GM21423 (cell line): ENCODE results near the gene GALK1.
"Not testable (repeated sequence)": the region's sequence is repeated elsewhere in the genome, so short reads cannot be mapped to it uniquely, and the experiment has no call there.

Experiments used
- ATAC-seq: cut with Tn5 transposase; IDR thresholded peaks from one replicate; pipeline ENCODE4 v1.9.1; 2021; ENCODE audit warnings: mild to moderate bottlenecking, moderate library complexity; ENCODE audit not compliant: unreplicated experiment

GALK1 gene

DNA sequence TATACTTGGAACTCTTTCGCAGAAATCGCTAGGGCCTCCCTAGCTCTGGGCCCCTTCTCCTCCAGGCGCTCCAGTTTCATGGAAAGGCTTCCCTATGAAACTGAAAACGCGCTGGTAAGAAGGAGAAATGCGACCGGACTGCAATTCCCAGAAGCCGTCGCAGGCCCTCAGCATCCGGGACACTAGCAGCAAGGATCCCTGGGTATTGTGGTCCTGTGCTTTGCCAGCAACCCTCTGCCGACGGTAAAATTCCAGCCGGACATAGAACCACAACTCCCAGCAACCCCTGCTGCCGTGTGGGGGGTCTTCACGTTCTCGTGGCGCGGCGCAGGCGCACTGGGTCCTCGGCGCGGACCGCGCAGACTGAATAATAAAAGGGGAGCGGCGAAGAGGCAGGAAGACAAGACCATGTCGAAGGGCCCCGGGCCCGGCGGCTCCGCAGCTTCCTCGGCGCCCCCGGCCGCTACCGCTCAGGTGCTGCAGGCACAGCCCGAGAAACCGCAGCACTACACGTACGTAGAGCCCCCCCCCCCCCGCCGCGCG lies 19.6 kb upstream of the GALK1 start, which contains the start of gene UNK:
Gene UNK (plus strand): TSS at position 334 of the 543 bp plus-strand sequence. CDS start 75 bp downstream, at position 409.
- ATAC-seq: peak; percentile 58

DNA sequence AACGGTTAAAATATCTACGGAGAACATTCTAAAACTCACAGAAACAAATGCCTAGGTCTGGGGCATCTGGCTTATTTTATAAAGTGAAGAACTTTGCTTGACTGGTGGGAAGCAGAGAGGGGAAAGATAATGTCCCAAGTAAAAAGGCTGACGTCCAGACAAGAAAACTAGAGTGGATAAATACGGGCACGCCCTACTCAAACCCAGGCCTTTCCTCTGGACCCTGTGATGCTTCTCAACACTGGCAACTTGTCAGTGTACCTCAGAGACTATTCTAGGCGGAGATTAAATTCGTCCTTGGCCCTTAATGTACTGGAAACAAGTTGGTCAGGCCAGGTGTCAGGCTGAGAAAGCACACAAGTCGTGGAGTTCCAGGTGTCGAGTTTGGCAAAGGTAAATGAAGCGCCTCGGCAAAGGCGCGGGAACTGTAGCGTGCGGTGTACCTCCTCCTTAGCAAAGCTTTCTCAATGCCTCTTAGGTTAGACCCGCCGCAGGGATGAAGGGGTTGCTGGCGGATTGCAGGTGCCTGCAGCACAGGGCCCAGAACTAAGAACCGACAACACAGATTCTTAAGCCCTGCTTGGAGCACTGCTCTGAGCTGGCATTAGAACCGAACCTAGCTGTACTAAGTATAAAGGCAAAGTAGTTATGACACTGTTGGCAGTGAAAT lies 18.9 kb upstream of the GALK1 start:
- ATAC-seq: no peak

DNA sequence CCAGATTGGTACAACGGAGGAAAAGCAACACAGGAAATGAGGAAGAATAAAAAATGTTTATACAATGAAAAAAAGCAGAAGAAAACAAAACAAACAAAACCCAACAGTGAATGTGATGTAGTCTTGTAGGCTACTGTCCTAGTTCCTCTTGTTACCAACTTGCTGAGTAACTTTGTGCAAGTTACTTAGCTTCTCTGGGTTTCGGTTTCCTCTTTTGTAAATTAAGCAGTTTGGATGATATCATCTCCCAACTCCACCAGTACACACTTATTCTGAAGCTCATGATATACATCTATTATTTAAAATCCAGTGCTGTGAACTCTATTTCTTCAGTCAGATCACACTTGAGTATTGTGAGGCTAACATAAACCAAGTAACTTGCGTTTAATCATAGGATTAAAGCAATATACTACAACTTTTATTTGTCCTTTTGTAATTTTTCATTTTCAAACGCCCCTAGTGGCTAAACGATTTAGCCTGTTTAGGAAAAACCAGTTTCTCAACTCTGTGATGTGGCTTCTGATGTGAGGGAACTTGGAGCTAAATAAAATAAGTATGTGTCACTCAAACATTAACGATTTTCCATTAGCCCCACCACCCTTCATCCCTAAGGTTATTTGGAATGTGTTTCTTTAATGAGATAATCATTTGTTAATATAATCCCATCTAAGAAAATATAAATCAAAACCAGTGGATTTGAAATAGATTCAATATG lies 18.2 kb upstream of the GALK1 start:
- ATAC-seq: no peak

DNA sequence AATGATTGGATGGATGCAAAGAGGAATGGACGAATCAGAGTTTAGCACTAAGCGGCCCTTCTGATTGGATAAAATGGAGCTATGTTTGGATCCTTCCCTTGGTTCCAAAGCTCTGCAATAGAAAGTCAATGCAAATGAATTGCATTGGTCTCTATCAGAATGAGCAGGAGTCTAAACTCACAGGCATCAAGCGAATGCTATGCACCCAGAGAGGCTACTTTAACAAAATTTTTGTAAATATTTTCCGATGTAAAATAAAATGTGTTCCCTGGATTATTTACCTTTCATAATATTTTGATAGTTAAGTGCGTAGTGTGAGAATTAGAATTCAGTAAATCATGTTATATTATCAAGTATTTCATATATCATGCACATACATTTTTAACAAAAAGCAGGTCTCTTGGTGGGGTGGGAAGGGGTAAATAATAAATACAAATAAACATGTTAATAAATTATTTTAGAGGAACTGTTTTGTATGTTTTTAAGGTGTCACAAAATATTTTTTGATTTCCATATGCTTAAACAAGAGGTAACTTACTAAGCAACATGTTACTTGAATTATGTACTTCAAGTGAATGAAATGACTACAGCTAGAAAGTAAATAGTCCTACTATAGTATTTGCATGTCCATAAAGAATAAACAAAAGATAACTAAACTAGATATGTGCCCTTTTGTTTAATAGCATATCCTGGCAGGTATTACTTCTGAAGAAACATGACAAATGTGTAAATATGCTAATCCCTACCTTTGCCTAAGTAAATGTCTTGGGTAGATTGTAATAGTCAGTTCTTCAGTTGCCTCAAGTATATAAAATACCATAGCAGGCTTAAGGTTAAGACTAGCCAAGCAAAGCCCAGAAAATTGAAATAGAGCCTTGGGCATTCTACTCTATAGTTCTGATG lies 15.2 kb upstream of the GALK1 start:
- ATAC-seq: no peak

DNA sequence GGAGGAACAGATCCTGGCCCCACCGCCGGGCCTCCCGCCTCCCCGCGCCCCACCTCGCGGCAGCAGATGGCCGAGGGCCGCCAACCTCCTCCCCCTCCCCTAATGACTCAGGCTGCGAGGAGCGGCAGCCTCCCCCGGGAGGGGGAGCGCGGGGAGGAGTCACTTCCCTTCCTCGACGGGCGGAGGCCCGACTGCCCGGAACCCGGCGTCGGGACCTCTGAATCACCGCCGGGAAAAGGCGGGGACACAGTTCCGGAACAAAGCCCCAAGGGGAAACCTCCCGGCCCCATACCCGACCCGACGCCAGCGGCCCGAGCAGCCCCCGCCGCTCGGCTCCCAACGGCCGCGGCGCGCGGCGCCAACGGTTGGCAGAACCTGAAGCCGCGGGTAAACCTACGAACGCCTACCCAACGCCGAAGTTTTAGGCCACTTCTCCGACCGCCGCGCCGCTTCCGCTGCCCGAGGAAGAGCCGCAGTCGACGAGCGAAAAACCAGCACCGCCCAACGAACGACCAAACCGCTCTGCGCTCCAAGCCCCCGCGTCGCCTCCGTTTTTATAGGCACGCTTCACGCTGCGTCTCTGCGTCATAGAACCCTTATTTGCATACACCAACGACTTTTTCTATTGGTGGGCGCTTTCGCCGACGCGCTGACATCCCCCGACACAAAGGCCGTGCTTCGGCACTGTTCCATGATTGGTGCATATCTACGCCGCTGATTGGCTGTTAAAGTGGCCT lies 14.4 kb upstream of the GALK1 start:
- ATAC-seq: peak; percentile 62

DNA sequence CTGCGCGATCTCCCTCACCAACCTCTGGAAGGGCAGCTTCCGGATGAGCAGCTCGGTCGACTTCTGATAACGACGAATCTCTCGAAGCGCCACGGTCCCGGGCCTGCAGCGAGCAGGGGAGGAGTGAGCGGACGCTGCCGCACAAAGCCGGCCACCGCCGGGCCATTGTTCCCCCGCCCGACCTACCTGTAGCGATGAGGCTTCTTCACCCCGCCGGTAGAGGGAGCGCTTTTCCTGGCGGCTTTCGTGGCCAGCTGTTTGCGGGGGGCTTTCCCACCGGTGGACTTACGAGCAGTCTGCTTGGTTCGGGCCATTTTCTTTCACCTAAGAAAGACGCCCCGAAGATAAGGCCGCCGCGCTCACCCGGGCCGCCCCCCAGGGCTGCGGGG lies 13.9 kb upstream of the GALK1 start:
- peak; percentile 1 for ATAC-seq

DNA sequence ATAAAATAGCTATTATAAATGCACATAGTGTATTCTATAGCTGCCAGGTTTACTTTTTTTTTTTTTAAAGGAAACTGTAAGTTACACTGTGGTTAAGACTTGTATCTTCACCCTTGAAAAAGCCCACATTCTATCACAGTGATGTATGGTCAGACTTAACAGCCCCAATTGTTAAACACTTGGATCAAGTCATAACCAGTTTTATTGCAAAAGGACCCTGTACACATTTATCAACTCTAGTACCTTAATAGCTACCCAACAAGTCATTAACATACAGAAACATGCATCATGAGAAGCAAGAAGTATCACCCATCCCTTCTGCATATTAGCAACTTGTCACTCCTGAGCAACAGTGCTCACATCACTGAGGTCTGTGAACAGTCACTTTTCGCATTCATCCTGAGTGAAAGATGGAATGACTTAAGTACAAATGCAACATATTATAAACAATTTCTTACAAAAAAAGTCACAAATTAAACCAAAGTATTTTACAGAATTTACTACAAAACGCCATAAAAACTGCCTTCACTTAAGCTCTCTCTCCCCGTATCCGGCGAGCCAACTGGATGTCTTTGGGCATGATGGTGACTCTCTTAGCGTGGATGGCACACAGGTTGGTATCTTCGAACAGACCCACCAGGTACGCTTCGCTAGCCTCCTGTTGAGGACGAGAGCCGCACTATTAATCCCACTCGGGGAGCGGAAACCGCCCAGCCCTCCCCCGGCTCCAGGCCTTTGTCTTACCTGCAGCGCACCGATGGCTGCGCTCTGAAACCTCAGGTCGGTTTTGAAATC lies 13.3 kb upstream of the GALK1 start:
- not testable (repeated sequence) for ATAC-seq

GRCh38 chr17:75777296-75777922 lies 12.4 kb upstream of the GALK1 start:
- ATAC-seq: no peak

GRCh38 chr17:75776386-75777295 lies 11.6 kb upstream of the GALK1 start:
- ATAC-seq: no peak

GRCh38 chr17:75774991-75775668 lies 10.1 kb upstream of the GALK1 start:
- no peak for ATAC-seq

- ATAC-seq: no peak
These were observed 9.5 kb upstream of the GALK1 start for GRCh38 chr17:75774471-75774990.

DNA sequence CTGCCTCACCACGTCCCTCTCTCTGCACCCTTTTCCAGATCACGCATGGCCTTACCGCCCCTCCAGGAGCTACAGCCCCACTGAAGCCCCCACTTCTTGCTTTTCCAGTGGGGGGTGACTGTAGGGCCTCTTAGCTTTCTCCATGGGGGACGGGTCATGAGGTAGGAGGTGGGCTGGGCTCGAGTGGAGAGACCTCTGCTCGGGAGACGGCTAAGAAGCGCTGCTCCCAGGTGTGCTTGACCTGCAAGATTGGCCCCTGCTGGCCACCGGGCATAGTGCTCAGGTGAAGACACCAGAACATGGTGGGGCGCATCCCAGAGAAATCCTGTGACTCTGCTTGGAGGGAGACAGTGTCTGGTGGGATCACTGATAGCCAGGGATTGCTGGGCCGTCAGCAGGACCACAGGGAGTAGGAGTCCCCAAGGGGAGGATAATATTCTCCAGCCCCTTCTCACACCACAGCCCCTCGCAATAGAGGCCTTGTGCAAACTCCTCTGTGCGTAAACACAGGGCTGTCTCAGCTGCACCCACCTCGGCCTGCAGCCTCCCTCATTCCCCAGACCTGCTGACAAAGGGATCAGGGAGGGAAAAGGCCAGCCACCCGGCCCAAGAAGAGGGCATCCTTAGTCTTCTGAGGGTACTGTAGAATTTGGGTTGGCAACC lies 8.9 kb upstream of the GALK1 start:
- no peak for ATAC-seq

GRCh38 chr17:75773121-75773807 lies 8.3 kb upstream of the GALK1 start:
- no peak for ATAC-seq

- ATAC-seq: no peak
These were observed 6.6 kb upstream of the GALK1 start for GRCh38 chr17:75771334-75772281.

DNA sequence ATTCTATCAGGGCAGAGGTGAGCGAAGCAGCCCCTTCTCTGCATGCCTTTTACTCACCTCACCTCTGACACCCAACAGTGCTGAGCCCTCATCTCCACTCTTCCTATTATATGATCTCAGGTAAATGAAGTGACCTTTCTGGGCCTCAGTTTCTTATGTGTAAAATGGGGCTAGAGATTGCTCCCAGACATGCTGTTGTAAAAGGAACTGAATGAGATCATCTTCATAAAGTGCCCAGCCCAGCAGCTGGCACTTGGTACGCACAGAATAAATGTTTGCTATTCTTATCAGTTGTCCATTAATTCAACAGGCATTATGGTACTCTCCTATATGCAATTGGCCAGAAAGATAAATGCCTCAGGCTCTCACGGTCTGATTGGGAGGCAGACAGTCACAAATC lies 4.5 kb upstream of the GALK1 start:
- ATAC-seq: no peak
